NCI-H446 (cell line): Measurements from ENCODE around the gene HLA-B.
"Not testable (repeated sequence)": the region's sequence is repeated elsewhere in the genome, so short reads cannot be mapped to it uniquely, and the experiment has no call there.

Experiments
- DNase-seq, 2 experiments: peaks; one replicate each; lab custom pipeline; 2025; lab: John Stamatoyannopoulos, UW

The HLA-B gene

GRCh38 chr6:31383149-31383548 is 26.2 kb upstream of the HLA-B start:
- DNase-seq = no peak

GRCh38 chr6:31381666-31382065 is 24.7 kb upstream of the HLA-B start:
- DNase-seq = no peak

GRCh38 chr6:31379850-31380249 is 22.9 kb upstream of the HLA-B start:
- DNase-seq = no peak

GRCh38 chr6:31378721-31379103 is 21.7 kb upstream of the HLA-B start:
- no peak for DNase-seq

- no peak for DNase-seq
Measured at GRCh38 chr6:31378062-31378720, 21.2 kb upstream of the HLA-B start.

GRCh38 chr6:31377029-31377428 is 20.1 kb upstream of the HLA-B start:
- DNase-seq = no peak

GRCh38 chr6:31375699-31376098 is 18.7 kb upstream of the HLA-B start:
- no peak for DNase-seq

- DNase-seq = not testable (repeated sequence)
Measured at GRCh38 chr6:31374118-31374517, 17.1 kb upstream of the HLA-B start.

- no peak for DNase-seq
Measured at GRCh38 chr6:31368461-31368860, 11.5 kb upstream of the HLA-B start.

GRCh38 chr6:31366693-31367470 is 9.9 kb upstream of the HLA-B start:
- DNase-seq = peak; percentile 69 to 87

GRCh38 chr6:31365864-31366263 is 8.9 kb upstream of the HLA-B start:
- no peak for DNase-seq

- DNase-seq = no peak
Measured at GRCh38 chr6:31363811-31364210, 6.8 kb upstream of the HLA-B start.

GRCh38 chr6:31362751-31363150 is 5.8 kb upstream of the HLA-B start:
- DNase-seq = no peak

GRCh38 chr6:31359581-31359980 is 2.6 kb upstream of the HLA-B start:
- no peak for DNase-seq

- no peak for DNase-seq
Measured at GRCh38 chr6:31358302-31358701, 1.3 kb upstream of the HLA-B start.

GRCh38 chr6:31357886-31358285 is 907 bp upstream of the HLA-B start:
- no peak for DNase-seq

- no peak for DNase-seq
Measured at GRCh38 chr6:31356216-31356945, 598 bp downstream of the HLA-B start.

GRCh38 chr6:31355583-31355948 is 1.4 kb downstream of the HLA-B start:
- DNase-seq = no peak

- DNase-seq = no peak
Measured at GRCh38 chr6:31354864-31355582, 2.0 kb downstream of the HLA-B start.

GRCh38 chr6:31354158-31354863 is 2.7 kb downstream of the HLA-B start:
- DNase-seq = no peak

GRCh38 chr6:31353384-31353945 is 3.5 kb downstream of the HLA-B start:
- DNase-seq = no peak
